ENCODE data around the gene NCR2. TPM values are rescaled to one million over a fixed set of nuclear protein-coding genes. Genes with fewer than 3 reads are reported as not detected.
A peak's percentile ranks its signal among the peaks of the same experiment; 100 is the strongest.

NCR2 gene
- total RNA-seq, 1 donor from 2014 or later = not detected

GRCh38 chr6:41352396-41352795 lies 17.0 kb downstream of the NCR2 start:
- no peak for ATAC-seq
- DNase-seq (ENCODE audit: missing footprints) = no peak
- intact Hi-C loops (cut with DNase I) = no loop called here

DNA sequence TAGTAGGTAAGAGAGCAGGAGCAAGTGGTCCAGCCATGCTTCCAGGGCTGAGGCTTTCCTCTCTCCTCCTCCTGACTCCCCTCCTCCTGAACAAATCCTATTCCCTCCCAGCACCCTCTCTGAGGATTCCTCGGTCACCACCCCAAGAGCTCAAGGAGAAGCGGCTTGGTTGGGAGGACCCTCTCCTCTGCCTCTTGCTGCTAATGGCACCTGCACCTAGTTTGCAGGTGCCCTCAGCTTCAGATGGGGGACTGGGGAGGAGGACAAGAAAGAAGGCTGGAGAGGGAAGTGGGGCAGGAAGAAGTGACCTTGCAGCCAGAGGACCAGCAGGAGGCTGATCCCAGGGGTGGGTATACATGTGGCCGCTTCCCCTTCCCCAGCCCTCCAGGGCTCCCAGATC lies 17.5 kb downstream of the NCR2 start:
- DNase-seq (ENCODE audit: missing footprints) = no peak
- ATAC-seq = no peak
- intact Hi-C loops (cut with DNase I) = no loop called here

DNA sequence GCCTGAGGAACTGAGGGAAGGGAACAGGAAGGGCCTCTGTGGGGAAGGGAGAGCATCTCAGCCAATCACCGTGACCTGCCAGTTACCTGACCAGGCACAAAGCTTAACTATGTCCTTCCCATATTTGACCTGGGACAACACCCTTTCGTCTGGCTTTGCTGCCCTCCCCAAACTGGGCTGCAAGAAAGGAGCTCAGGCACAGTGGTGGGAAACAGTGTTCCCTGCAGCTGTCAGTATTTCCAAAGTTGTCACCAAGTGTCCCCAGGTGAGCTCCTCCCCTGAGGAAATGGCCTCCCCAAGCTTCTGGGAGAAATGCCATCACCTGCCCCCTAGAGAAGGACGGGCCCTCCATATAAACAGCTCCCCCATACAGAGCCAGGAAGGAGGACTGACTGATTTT lies 17.9 kb downstream of the NCR2 start:
- no peak for DNase-seq (ENCODE audit: missing footprints)
- intact Hi-C loops (cut with DNase I) = no loop called here
- ATAC-seq = no peak

DNA sequence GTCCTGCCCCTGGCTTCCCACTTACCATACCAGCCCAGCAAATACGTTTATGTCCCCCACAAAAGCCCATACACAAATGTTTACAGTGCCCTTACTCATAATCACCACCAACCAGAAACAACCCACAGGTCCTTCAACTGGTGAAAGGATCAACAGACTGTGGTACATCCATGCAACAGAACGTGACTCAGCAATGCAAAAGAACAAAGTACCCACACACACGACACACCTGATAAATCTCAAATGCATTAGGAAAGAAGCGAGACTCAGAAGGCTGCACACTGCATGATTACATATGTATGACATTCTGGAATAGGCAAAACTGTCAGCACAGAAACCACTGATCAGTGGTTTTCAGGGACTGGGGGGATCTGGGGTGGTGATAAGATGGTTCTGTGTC lies 20.5 kb downstream of the NCR2 start:
- no peak for DNase-seq (ENCODE audit: missing footprints)
- intact Hi-C loops (cut with DNase I) = no loop called here
- no peak for ATAC-seq

DNA sequence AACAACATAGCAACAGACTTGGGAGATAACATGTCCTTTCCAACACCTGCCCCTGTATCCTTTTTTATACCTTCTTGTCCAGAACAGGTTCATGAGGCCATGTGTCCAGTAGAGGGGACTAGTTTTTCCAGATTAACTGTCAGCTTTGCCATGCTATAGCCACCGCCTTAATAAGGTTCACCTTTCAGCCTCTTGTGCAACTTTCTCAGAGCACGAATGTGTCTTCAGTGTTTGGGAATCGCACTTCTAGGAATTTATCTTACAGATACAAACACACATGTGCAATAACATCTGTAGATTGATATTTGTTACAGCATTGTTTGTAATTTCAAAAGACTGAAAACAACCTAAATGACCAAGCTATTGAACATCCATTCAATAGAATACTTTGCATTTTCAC lies 21.4 kb downstream of the NCR2 start:
- ATAC-seq (no peak), DNase-seq (ENCODE audit: missing footprints) (no peak)
- intact Hi-C loops (cut with DNase I) = no loop called here

DNA sequence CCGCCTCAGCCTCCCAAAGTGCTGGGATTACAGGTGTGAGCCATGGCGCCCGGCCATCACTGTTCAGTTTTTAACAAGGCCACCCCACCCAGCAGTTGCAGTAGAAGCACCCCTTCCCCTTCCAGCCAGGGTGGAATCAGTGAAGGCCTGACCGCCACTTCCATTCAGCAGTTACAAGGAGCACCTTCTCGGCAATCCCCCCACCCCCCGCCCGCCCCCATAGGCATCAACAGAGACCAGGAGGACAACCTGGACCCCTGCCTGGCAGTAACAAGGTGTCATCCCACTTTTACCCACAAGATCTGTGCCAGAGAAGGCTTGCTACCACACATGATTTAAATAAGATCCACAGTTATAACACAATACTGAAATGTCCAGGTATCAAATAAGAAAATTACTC lies 23.1 kb downstream of the NCR2 start:
- no peak for DNase-seq (ENCODE audit: missing footprints)
- intact Hi-C loops (cut with DNase I) = no loop called here
- ATAC-seq = no peak

- intact Hi-C loops (cut with DNase I) = no loop called here
- ATAC-seq (no peak), DNase-seq (ENCODE audit: missing footprints) (no peak)
These were observed 24.4 kb downstream of the NCR2 start for GRCh38 chr6:41359617-41360313.

- no peak for DNase-seq (ENCODE audit: missing footprints)
- intact Hi-C loops (cut with DNase I) = no loop called here
- no peak for ATAC-seq
These were observed 24.9 kb downstream of the NCR2 start for GRCh38 chr6:41360314-41360685.

DNA sequence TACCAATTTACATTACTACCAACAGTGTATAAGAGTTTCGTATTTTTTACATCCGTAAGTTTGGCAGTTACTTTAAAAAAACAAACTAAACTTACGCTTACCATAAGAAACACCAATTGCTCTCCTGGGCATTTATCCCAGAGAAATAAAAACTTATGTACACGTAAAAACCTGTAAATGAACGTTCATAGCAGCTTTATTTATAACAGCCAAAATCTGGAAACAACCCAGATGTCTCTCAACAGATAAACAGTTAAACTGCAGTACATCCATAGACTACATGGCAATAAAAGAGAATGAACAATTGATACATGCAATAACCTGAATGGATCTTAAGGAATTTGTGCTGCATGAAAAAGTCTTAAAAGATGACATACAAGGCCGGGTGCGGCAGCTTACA lies 30.7 kb downstream of the NCR2 start:
- ATAC-seq (no peak), DNase-seq (ENCODE audit: missing footprints) (no peak)
- intact Hi-C loops (cut with DNase I) = loop anchor here (5.0 kb wide), 1 partner anchor 411 kb away; the partner anchor contains the start of gene FRS3

DNA sequence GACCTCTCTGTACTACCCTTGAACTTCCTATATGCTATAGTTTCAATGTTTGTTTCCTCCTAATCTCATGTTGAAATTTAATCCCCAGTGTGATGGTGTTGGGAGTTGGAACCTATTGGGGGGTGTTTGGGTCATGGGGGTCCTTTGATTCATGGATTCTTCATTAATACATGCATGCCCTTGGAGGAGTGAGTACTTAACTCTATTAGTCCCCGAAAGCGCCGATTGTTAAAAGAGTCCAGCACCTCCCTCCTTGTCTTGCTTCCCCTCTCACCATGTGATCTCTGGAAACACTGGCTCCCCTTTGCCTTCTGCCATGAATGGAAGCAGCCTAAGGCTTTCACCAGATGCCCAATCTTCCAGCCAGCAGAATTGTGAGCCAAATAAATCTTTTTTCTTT lies 31.7 kb downstream of the NCR2 start:
- intact Hi-C loops (cut with DNase I) = loop anchor here (5.0 kb wide), 1 partner anchor 410 kb away; the partner anchor contains the start of gene FRS3
- ATAC-seq (no peak), DNase-seq (ENCODE audit: missing footprints) (no peak)

- ATAC-seq = peak; percentile 80
- no peak for DNase-seq (ENCODE audit: missing footprints)
- intact Hi-C loops (cut with DNase I) = loop anchor here (2.0 to 5.0 kb wide), 3 partner anchors 87 to 410 kb away; partner anchors contain the start of gene FRS3
These were observed 32.3 kb downstream of the NCR2 start for GRCh38 chr6:41367700-41368099.

DNA sequence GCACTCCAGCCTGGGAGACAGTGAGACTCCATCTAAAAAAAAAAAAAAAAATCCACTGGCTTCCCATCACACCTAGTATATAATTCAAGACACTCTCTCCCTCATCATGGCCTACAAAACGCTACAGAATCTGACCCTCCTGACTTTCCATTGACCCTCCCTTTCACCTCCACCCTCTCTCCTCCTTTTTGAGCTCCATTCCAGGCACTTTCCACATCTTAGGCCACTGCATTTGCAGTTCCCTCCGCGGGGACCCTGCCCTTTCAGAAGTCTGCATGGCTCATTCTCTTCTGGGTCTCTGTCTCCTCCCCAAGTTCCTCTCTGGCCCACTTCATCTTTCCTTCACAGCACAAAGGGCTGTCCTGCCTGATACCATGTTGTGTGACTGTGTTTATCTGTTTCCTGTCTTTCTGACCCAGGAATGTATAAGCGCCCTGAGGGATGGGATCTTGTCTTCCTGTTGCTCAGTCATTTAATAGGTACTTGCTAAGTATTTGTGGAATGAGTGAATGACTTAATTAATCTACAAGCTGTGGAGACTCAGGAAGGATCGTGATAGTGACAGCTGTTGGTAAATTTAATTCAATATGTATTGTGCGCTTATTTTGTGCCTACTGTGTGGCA lies 35.2 kb downstream of the NCR2 start:
- no peak for ATAC-seq
- no peak for DNase-seq (ENCODE audit: missing footprints)
- intact Hi-C loops (cut with DNase I) = no loop called here

DNA sequence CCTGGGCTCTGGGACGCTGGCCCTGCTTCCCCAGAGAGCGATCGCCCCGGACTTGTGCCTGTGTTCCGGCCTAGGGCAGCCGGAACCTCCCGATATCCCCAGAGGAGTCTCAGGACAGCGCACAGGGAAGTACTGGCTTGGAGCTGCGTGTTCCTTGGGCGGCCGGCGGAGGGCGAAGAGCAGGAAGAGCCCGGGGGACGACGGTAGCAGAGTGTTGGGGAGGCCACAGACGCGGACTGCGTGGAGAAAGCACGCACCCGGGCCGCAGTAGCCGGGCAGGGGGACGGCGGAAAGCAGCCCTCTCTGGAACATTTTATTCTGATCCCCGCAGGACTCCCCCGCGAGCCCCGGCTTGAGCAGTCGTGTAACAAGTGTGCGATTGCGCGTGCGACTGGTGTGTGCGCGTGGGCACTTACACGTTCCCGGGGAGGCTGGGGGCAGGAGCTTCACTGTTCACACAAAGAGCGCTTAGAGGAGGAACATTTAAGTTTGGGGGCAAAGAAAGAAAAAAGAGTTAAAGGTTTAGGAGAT lies 36.1 kb downstream of the NCR2 start:
- intact Hi-C loops (cut with DNase I) = no loop called here
- no peak for DNase-seq (ENCODE audit: missing footprints)
- ATAC-seq = peak; percentile 69

- ATAC-seq (no peak), DNase-seq (ENCODE audit: missing footprints) (no peak)
- intact Hi-C loops (cut with DNase I) = no loop called here
These were observed 36.8 kb downstream of the NCR2 start for GRCh38 chr6:41371992-41372831.

GRCh38 chr6:41372832-41373626 lies 37.6 kb downstream of the NCR2 start:
- intact Hi-C loops (cut with DNase I) = no loop called here
- ATAC-seq (no peak), DNase-seq (ENCODE audit: missing footprints) (no peak)

DNA sequence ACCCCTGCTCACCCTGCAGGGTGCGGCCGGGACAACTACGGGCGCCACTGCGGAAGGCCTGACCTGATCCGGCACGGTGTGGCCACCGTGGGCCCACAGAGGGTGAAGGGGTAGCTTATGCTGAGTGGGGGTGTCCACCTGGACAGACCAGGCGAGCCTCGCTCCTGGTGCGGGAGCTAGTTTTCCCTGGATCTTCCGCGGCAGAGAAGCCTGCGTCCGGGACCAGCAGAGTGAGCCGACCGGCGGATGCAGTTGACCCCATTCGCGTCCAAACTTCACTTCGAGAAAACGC lies 38.2 kb downstream of the NCR2 start:
- intact Hi-C loops (cut with DNase I) = no loop called here
- no peak for DNase-seq (ENCODE audit: missing footprints)
- ATAC-seq = no peak

- DNase-seq (ENCODE audit: missing footprints) = no peak
- no peak for ATAC-seq
- intact Hi-C loops (cut with DNase I) = no loop called here
These were observed 38.7 kb downstream of the NCR2 start for GRCh38 chr6:41373919-41374617.

Data from Right ventricle myocardium inferior (tissue), 1 donor.